Progenitor cell of endocrine pancreas (in vitro differentiated cells): ENCODE data around the gene NPM1. TPM values are rescaled to one million over a fixed set of nuclear protein-coding genes. Genes with fewer than 3 reads are reported as not detected.
"Not testable (repeated sequence)": the region's sequence is repeated elsewhere in the genome, so short reads cannot be mapped to it uniquely, and the experiment has no call there.

Experiments used
- DNase-seq: peaks from one replicate; pipeline ENCODE4 v3.0.0; 2021; ENCODE audit warnings: low spot score; ENCODE audit not compliant: unreplicated experiment
- H3K27ac Mint-ChIP-seq: 2 replicates; pipeline ENCODE4 v1.8.0; 2021; ENCODE audit warnings: mild to moderate bottlenecking, moderate library complexity, mixed read lengths
- H3K27me3 Mint-ChIP-seq: 2 replicates; pipeline ENCODE4 v1.8.0; 2021; ENCODE audit warnings: mixed read lengths
- H3K36me3 Mint-ChIP-seq: 2 replicates; pipeline ENCODE4 v1.8.0; 2022; ENCODE audit warnings: mixed read lengths; ENCODE audit not compliant: insufficient read depth
- H3K4me1 Mint-ChIP-seq: 2 replicates; pipeline ENCODE4 v1.8.0; 2021; ENCODE audit warnings: low read depth, mixed read lengths
- H3K4me3 Mint-ChIP-seq: 2 replicates; pipeline ENCODE4 v1.8.0; 2021; ENCODE audit warnings: low read depth, mild to moderate bottlenecking, moderate library complexity, mixed read lengths
- H3K9me3 Mint-ChIP-seq: 2 replicates; pipeline ENCODE4 v1.8.0; 2021; ENCODE audit warnings: low read depth, mixed read lengths
- CTCF ChIP-seq: fragments of 200-600 bp; sonication (generic); IDR thresholded peaks from one replicate; pipeline ENCODE4 v1.5.0; 2021; ENCODE audit warnings: antibody characterized with exemption, mild to moderate bottlenecking; ENCODE audit not compliant: unreplicated experiment
- total RNA-seq: library from RNA; stranded (reverse); gene quantifications from 2 replicates; pipeline ENCODE4 v1.2.1, GENCODE V29; 2021

Gene NPM1
- total RNA-seq, 1 donor from 2014 or later = 1,367 TPM

GRCh38 chr5:171395042-171395441 is 7.4 kb downstream of the NPM1 start:
- H3K36me3 Mint-ChIP-seq = peaks cover 57% of the 10 kb centered on the region
- H3K27ac Mint-ChIP-seq = no peak overlapping the region
- H3K27me3 Mint-ChIP-seq = no peaks in the 10 kb centered on the region
- no peak overlapping the region for H3K4me3 Mint-ChIP-seq
- peaks cover 23% of the 10 kb centered on the region for H3K4me1 Mint-ChIP-seq
- H3K9me3 Mint-ChIP-seq = no peaks in the 10 kb centered on the region
- no peak for TF ChIP-seq CTCF
- DNase-seq = no peak

DNA sequence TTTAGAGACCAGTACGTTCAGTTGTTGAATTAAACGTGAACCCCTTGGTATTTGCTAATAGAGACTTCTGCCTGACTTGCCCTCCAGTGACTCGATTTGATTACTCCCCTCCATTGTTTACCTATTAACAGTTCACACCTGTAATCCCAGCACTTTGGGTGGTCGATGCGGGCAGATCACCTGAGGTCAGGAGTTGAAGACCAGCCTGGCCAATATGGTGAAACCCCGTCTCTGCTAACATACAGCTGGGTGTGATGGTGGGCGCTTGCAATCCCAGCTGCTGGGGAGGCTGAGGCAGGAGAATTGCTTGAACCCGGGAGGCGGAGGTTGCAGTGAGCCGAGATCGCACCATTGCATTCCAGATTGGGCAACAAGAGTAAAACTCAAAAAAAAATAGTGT is 8.9 kb downstream of the NPM1 start:
- H3K27ac Mint-ChIP-seq = peak overlapping the region; percentile 74
- not testable (repeated sequence) for H3K9me3 Mint-ChIP-seq, H3K4me1 Mint-ChIP-seq, H3K27me3 Mint-ChIP-seq, DNase-seq, H3K4me3 Mint-ChIP-seq
- peaks cover 61% of the 10 kb centered on the region for H3K36me3 Mint-ChIP-seq

DNA sequence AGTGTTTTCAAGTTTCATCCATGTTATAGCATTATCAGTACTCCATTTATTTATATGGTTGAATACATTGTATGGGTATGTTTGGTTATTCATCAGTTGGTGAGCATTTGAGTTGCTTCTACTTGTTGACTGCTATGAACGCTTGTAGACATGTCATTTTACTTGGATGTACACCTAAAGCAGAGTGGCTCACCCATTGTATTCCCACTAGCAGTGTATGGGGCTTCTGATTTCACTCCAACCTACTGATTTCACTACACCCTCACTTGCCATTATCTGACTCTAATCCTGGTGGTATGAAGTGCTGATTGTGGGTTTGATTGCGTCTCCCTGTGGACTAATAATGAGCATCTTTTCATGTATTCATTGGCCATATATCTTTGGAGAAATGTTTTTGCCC is 9.5 kb downstream of the NPM1 start:
- no peaks in the 10 kb centered on the region for H3K27me3 Mint-ChIP-seq
- no peak for TF ChIP-seq CTCF
- H3K27ac Mint-ChIP-seq = no peak overlapping the region
- no peak overlapping the region for H3K4me3 Mint-ChIP-seq
- peaks cover 65% of the 10 kb centered on the region for H3K36me3 Mint-ChIP-seq
- peaks cover 3% of the 10 kb centered on the region for H3K9me3 Mint-ChIP-seq
- H3K4me1 Mint-ChIP-seq = peaks cover 9% of the 10 kb centered on the region
- DNase-seq = no peak

GRCh38 chr5:171397599-171397998 is 9.9 kb downstream of the NPM1 start:
- TF ChIP-seq CTCF = no peak
- H3K4me1 Mint-ChIP-seq = peaks cover 9% of the 10 kb centered on the region
- H3K36me3 Mint-ChIP-seq = peaks cover 64% of the 10 kb centered on the region
- H3K27me3 Mint-ChIP-seq = no peaks in the 10 kb centered on the region
- H3K27ac Mint-ChIP-seq = no peak overlapping the region
- no peak overlapping the region for H3K4me3 Mint-ChIP-seq
- peaks cover 3% of the 10 kb centered on the region for H3K9me3 Mint-ChIP-seq
- no peak for DNase-seq

DNA sequence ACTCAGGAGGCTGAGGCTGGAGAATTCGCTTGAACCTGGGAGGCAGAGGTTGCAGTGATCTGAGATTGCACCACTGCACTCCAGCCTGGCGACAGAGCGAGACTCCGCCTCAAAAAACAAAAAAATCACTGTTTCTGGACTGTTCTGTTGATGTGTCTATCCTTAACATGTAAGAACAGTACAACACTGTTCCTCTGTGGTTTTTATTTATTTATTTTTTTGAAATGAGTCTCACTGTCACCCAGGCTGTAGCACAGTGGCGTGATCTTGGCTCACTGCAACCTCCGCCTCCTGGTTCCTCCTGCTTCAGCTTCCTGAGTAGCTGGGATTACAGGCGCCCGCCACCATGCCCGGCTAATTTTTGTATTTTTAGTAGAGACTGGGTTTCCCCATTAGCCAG is 11.0 kb downstream of the NPM1 start:
- Mint-ChIP-seq H3K27ac (peak overlapping the region; percentile 71), H3K36me3 (peaks cover 58% of the 10 kb centered on the region)
- not testable (repeated sequence) for H3K4me1 Mint-ChIP-seq, H3K4me3 Mint-ChIP-seq, H3K9me3 Mint-ChIP-seq, H3K27me3 Mint-ChIP-seq, DNase-seq

DNA sequence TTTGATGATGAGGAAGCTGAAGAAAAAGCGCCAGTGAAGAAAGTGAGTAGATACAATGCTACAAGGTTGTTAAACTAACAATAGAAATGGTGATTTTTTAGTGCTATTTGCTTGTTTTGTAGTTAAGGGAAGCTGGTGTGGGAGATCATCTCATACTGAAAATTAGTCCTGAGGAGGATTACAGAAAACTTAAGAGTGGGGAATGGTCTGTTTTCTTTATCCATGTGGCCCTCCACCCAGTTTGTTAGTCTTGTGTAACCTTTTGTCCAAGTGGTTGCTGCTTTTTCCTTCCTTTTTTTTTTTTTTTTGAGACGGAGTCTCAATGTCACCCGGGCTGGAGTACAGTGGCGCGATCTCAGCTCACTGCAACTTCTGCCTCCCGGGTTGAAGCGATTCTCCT is 12.5 kb downstream of the NPM1 start:
- Mint-ChIP-seq H3K36me3 (peaks cover 58% of the 10 kb centered on the region), H3K4me1 (peaks cover 7% of the 10 kb centered on the region), H3K27ac (peak overlapping the region; percentile 84), H3K27me3 (no peaks in the 10 kb centered on the region), H3K9me3 (peaks cover 3% of the 10 kb centered on the region), H3K4me3 (no peak overlapping the region)
- no peak for DNase-seq
- no peak for TF ChIP-seq CTCF
